CD8-positive, alpha-beta memory T cell (primary cell): ENCODE measurements around the gene NOL7. TPM values are rescaled to one million over a fixed set of nuclear protein-coding genes. Genes with fewer than 3 reads are reported as not detected.

Experiments used
- CTCF ChIA-PET: fragments of 350-600 bp; sonication (Branson Sonifier 250); formaldehyde crosslinking; loops from one replicate; lab custom pipeline; 2021; ENCODE audit warnings: antibody characterized with exemption; lab: Charles Lee
- POLR2A ChIA-PET: fragments of 350-600 bp; sonication (Branson Sonifier 250); formaldehyde crosslinking; loops from one replicate; lab custom pipeline; 2021; ENCODE audit warnings: antibody characterized with exemption; lab: Charles Lee
- DNase-seq, 5 donors: peaks; one replicate each; pipeline versions ENCODE4 v3.0.0 to v3.0.0-alpha.2; 2020 to 2022; ENCODE audit warnings: mixed read lengths in 1 of 5
- H3K27ac ChIP-seq: one replicate; pipeline ENCODE4 v1.7.0; 2013; ENCODE audit warnings: low read depth, mild to moderate bottlenecking, low read length, moderate library complexity
- H3K27me3 ChIP-seq: 2 replicates; pipeline ENCODE4 v1.7.0; 2013; ENCODE audit warnings: low read length, mild to moderate bottlenecking; ENCODE audit not compliant: insufficient read depth, poor library complexity, severe bottlenecking
- H3K36me3 ChIP-seq: 2 replicates; pipeline ENCODE4 v1.7.0; 2013; ENCODE audit warnings: mild to moderate bottlenecking, low read length, moderate library complexity; ENCODE audit not compliant: insufficient read depth
- H3K4me1 ChIP-seq: 2 replicates; pipeline ENCODE4 v1.7.0; 2013; ENCODE audit warnings: mild to moderate bottlenecking, low read length, moderate library complexity; ENCODE audit not compliant: insufficient read depth
- H3K4me3 ChIP-seq: 2 replicates; pipeline ENCODE4 v1.7.0; 2013; ENCODE audit warnings: mild to moderate bottlenecking, low read length
- H3K9me3 ChIP-seq: 2 replicates; pipeline ENCODE4 v1.7.0; 2013; ENCODE audit warnings: mild to moderate bottlenecking, low read length
- H3K27ac Mint-ChIP-seq, 8 donors: one replicate each; pipeline ENCODE4 v1.8.0; 2020 to 2021; ENCODE audit warnings: mixed read lengths in 8 of 8, mild to moderate bottlenecking in 6 of 8, inconsistent platforms in 3 of 8, moderate library complexity in 3 of 8
- H3K27me3 Mint-ChIP-seq, 2 donors: one replicate each; pipeline ENCODE4 v1.8.0; 2020 to 2021; ENCODE audit warnings: mixed read lengths in 2 of 2, mild to moderate bottlenecking in 1 of 2, moderate library complexity in 1 of 2
- H3K36me3 Mint-ChIP-seq, 3 donors: one replicate each; pipeline ENCODE4 v1.8.0; 2020 to 2021; ENCODE audit warnings: mixed read lengths in 3 of 3, inconsistent platforms in 1 of 3, mild to moderate bottlenecking in 1 of 3
- H3K4me1 Mint-ChIP-seq, 3 donors: one replicate each; pipeline ENCODE4 v1.8.0; 2020 to 2021; ENCODE audit warnings: mixed read lengths in 3 of 3, inconsistent platforms in 1 of 3, mild to moderate bottlenecking in 1 of 3
- H3K4me3 Mint-ChIP-seq, 7 donors: one replicate each; pipeline ENCODE4 v1.8.0; 2020 to 2021; ENCODE audit warnings: mixed read lengths in 7 of 7, mild to moderate bottlenecking in 6 of 7, moderate library complexity in 4 of 7, inconsistent platforms in 2 of 7
- H3K9me3 Mint-ChIP-seq, 5 donors: one replicate each; pipeline ENCODE4 v1.8.0; 2020 to 2022; ENCODE audit warnings: mixed read lengths in 5 of 5, mild to moderate bottlenecking in 3 of 5, moderate library complexity in 2 of 5, inconsistent platforms in 1 of 5
- polyA plus RNA-seq: library from polyadenylated mRNA; unstranded; fragments of 300-500 nt; fragmentation: Illumina TruSeq; gene quantifications from one replicate; pipeline ENCODE4 v1.2.3, GENCODE V29; 2021
- total RNA-seq, 2 experiments: library from RNA; stranded (reverse); gene quantifications; one replicate each; pipeline ENCODE4 v1.2.3, GENCODE V29; 2021

NOL7 gene
- total and polyA plus RNA-seq, 3 experiments from 2014 or later, result 120 to 137 (median 122) TPM

DNA sequence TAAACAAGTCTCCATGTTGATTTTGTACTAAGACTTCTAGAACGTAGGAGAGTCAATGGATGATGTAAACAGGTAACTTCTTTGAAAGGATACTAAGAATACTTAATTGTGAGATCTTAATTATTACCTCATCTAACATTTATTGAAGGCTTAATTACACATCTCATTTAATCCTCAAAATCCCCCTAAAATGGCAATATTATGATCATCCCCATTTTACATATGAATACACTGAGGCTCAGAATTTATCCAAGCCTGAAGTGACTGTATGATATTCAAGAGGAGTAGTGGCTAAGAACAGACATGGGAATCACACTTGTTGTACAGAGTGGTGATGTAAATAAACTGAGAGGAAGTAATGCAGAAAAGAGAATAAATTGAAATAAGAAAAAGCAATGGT, 22.9 kb downstream of the NOL7 start:
- DNase-seq, result no peak
- Histone ChIP-seq H3K9me3 (no peaks in the 10 kb centered on the region), H3K27ac (no peak overlapping the region), H3K36me3 (peaks cover 13% of the 10 kb centered on the region), H3K4me3 (no peak overlapping the region), H3K27me3 (no peaks in the 10 kb centered on the region), H3K4me1 (peaks cover 12% of the 10 kb centered on the region)
- Mint-ChIP-seq H3K4me3 (no peak overlapping the region), H3K36me3 (peaks cover 6 to 74% (median 9%) of the 10 kb centered on the region in 3 donors), H3K27ac (peak overlapping the region in 3 of 8 donors; percentile 22 to 80 (median 24)), H3K4me1 (peaks cover 11 to 33% (median 26%) of the 10 kb centered on the region in 3 donors), H3K27me3 (no peaks in the 10 kb centered on the region), H3K9me3 (no peaks in the 10 kb centered on the region)
- POLR2A ChIA-PET, result no interaction called here
- CTCF ChIA-PET, result no interaction called here

DNA sequence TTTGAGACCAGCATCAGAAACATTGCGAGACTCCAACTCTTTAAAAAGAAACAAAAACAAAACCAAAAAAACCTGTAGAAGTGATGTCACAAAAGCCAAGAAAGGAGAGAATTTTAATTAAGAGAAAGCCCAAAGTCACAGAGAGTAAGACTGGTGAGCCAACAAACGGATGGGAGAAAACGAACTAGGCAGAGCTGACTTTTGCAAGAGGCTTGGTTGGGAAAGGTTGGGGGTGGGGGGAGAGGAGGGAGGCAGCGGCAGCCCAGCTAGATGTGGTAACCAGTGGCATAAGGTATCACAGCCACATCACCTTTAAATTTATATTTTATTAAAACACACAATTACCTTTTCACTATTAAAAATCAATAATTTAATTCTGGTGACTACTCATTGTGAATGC, 23.5 kb downstream of the NOL7 start:
- H3K36me3 Mint-ChIP-seq, result peaks cover 6 to 76% (median 13%) of the 10 kb centered on the region in 3 donors
- POLR2A ChIA-PET, result no interaction called here
- peaks cover 14 to 35% (median 31%) of the 10 kb centered on the region in 3 donors for H3K4me1 Mint-ChIP-seq

GRCh38 chr6:13641315-13641714, 26.2 kb downstream of the NOL7 start:
- CTCF ChIA-PET, result no interaction called here
- Histone ChIP-seq H3K4me1 (peaks cover 6% of the 10 kb centered on the region), H3K4me3 (no peak overlapping the region), H3K9me3 (no peaks in the 10 kb centered on the region), H3K27ac (no peak overlapping the region), H3K27me3 (no peaks in the 10 kb centered on the region), H3K36me3 (peaks cover 19% of the 10 kb centered on the region)
- peaks cover 10 to 26% (median 25%) of the 10 kb centered on the region in 3 donors for H3K4me1 Mint-ChIP-seq
- no peak overlapping the region for H3K27ac Mint-ChIP-seq
- DNase-seq, result no peak
- no peak overlapping the region for H3K4me3 Mint-ChIP-seq
- H3K27me3 Mint-ChIP-seq, result no peaks in the 10 kb centered on the region
- H3K9me3 Mint-ChIP-seq, result no peaks in the 10 kb centered on the region
- POLR2A ChIA-PET, result no interaction called here
- H3K36me3 Mint-ChIP-seq, result peaks cover 6 to 63% (median 13%) of the 10 kb centered on the region in 3 donors

More for the DNA sequence above, 23.5 kb downstream of the NOL7 start:
- H3K36me3 ChIP-seq, result peaks cover 13% of the 10 kb centered on the region
- H3K9me3 Mint-ChIP-seq, result no peaks in the 10 kb centered on the region
- no peak for DNase-seq
- H3K27ac ChIP-seq, result no peak overlapping the region
- no peaks in the 10 kb centered on the region for H3K27me3 ChIP-seq
- no peaks in the 10 kb centered on the region for H3K27me3 Mint-ChIP-seq
- peaks cover 12% of the 10 kb centered on the region for H3K4me1 ChIP-seq
- H3K4me3 ChIP-seq, result no peak overlapping the region
- peak overlapping the region in 5 of 8 donors; percentile 19 to 80 (median 24) for H3K27ac Mint-ChIP-seq
- no peak overlapping the region for H3K4me3 Mint-ChIP-seq
- CTCF ChIA-PET, result no interaction called here
- H3K9me3 ChIP-seq, result no peaks in the 10 kb centered on the region

DNA sequence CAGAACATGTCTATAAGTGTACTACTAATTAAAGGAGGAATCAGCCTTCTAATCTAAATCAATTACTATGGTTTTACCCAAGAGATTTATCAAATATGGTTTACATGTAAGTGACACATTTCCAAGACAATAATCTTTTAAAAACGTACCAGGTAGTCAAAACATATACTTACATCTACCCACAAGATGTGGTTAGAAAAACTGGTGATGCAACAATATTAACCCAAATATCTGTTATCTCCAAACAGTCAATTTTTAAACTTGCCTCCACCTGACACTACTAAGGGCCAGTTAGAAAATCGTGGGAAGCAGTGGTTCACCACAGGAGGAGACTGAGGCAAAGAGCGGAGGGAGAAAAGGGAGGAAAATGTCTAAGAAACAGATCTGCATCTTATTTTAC, 28.0 kb downstream of the NOL7 start:
- no peaks in the 10 kb centered on the region for H3K27me3 Mint-ChIP-seq
- H3K9me3 Mint-ChIP-seq, result no peaks in the 10 kb centered on the region
- Histone ChIP-seq H3K9me3 (no peaks in the 10 kb centered on the region), H3K4me3 (no peak overlapping the region), H3K36me3 (peaks cover 10% of the 10 kb centered on the region), H3K4me1 (no peaks in the 10 kb centered on the region), H3K27me3 (no peaks in the 10 kb centered on the region), H3K27ac (no peak overlapping the region)
- peaks cover 8 to 22% (median 18%) of the 10 kb centered on the region in 3 donors for H3K4me1 Mint-ChIP-seq
- POLR2A ChIA-PET, result no interaction called here
- CTCF ChIA-PET, result no interaction called here
- H3K36me3 Mint-ChIP-seq, result peaks cover 4 to 51% (median 11%) of the 10 kb centered on the region in 3 donors
- DNase-seq, result no peak
- peak overlapping the region in 4 of 8 donors; percentile 23 to 81 (median 50) for H3K27ac Mint-ChIP-seq
- H3K4me3 Mint-ChIP-seq, result no peak overlapping the region

- peaks cover 6% of the 10 kb centered on the region for H3K36me3 ChIP-seq
- Mint-ChIP-seq H3K4me3 (peak overlapping the region in 1 of 7 donors; percentile 33), H3K4me1 (peaks cover 19 to 38% (median 25%) of the 10 kb centered on the region in 3 donors), H3K36me3 (peaks cover 5 to 39% (median 14%) of the 10 kb centered on the region in 3 donors), H3K9me3 (no peaks in the 10 kb centered on the region), H3K27me3 (no peaks in the 10 kb centered on the region), H3K27ac (peak overlapping the region in 3 of 8 donors; percentile 0 to 79 (median 20))
- no peaks in the 10 kb centered on the region for H3K9me3 ChIP-seq
- no peak overlapping the region for H3K4me3 ChIP-seq
- no peak for DNase-seq
- POLR2A ChIA-PET, result no interaction called here
- CTCF ChIA-PET, result no interaction called here
- no peaks in the 10 kb centered on the region for H3K27me3 ChIP-seq
- no peak overlapping the region for H3K27ac ChIP-seq
- H3K4me1 ChIP-seq, result no peaks in the 10 kb centered on the region
Measured at GRCh38 chr6:13648850-13649249, 33.7 kb downstream of the NOL7 start.

GRCh38 chr6:13649393-13649792, 34.3 kb downstream of the NOL7 start:
- H3K4me1 Mint-ChIP-seq, result peaks cover 19 to 38% (median 25%) of the 10 kb centered on the region in 3 donors
- H3K4me3 Mint-ChIP-seq, result peak overlapping the region in 2 of 7 donors; percentile 4 to 33
- ChIA-PET POLR2A (no interaction called here), CTCF (no interaction called here)
- Histone ChIP-seq H3K9me3 (no peaks in the 10 kb centered on the region), H3K36me3 (peaks cover 6% of the 10 kb centered on the region), H3K27ac (no peak overlapping the region), H3K4me1 (no peaks in the 10 kb centered on the region), H3K27me3 (no peaks in the 10 kb centered on the region), H3K4me3 (no peak overlapping the region)
- no peak for DNase-seq
- peak overlapping the region in 6 of 8 donors; percentile 0 to 79 (median 16) for H3K27ac Mint-ChIP-seq
- H3K9me3 Mint-ChIP-seq, result no peaks in the 10 kb centered on the region
- H3K27me3 Mint-ChIP-seq, result no peaks in the 10 kb centered on the region
- peaks cover 5 to 39% (median 14%) of the 10 kb centered on the region in 3 donors for H3K36me3 Mint-ChIP-seq

- Histone ChIP-seq H3K27me3 (no peaks in the 10 kb centered on the region), H3K4me1 (no peaks in the 10 kb centered on the region), H3K36me3 (no peaks in the 10 kb centered on the region), H3K4me3 (no peak overlapping the region), H3K27ac (no peak overlapping the region), H3K9me3 (no peaks in the 10 kb centered on the region)
- Mint-ChIP-seq H3K27ac (no peak overlapping the region), H3K9me3 (no peaks in the 10 kb centered on the region), H3K4me1 (peaks cover 30 to 44% (median 43%) of the 10 kb centered on the region in 3 donors), H3K36me3 (peaks cover 9 to 44% (median 15%) of the 10 kb centered on the region in 3 donors), H3K4me3 (no peak overlapping the region), H3K27me3 (no peaks in the 10 kb centered on the region)
- no peak for DNase-seq
- POLR2A ChIA-PET, result interaction anchor here (0.7 kb wide), 1 partner anchor 42 kb away, joined by 3 read pairs; no protein-coding TSS in a partner anchor
- CTCF ChIA-PET, result no interaction called here
Measured at GRCh38 chr6:13653296-13653695, 38.2 kb downstream of the NOL7 start.

GRCh38 chr6:13654496-13654895, 39.4 kb downstream of the NOL7 start:
- no peaks in the 10 kb centered on the region for H3K36me3 ChIP-seq
- H3K27me3 Mint-ChIP-seq, result no peaks in the 10 kb centered on the region
- no peak overlapping the region for H3K4me3 Mint-ChIP-seq
- ChIA-PET POLR2A (interaction anchor here (0.6 kb wide), 1 partner anchor 444 kb away, joined by 10 read pairs; no protein-coding TSS in a partner anchor), CTCF (no interaction called here)
- peaks cover 34 to 48% (median 44%) of the 10 kb centered on the region in 3 donors for H3K4me1 Mint-ChIP-seq
- no peaks in the 10 kb centered on the region for H3K9me3 ChIP-seq
- H3K4me3 ChIP-seq, result no peak overlapping the region
- no peak for DNase-seq
- no peak overlapping the region for H3K27ac ChIP-seq
- no peaks in the 10 kb centered on the region for H3K27me3 ChIP-seq
- no peaks in the 10 kb centered on the region for H3K9me3 Mint-ChIP-seq
- no peaks in the 10 kb centered on the region for H3K4me1 ChIP-seq
- peak overlapping the region in 1 of 8 donors; percentile 52 for H3K27ac Mint-ChIP-seq
- H3K36me3 Mint-ChIP-seq, result peaks cover 9 to 40% (median 14%) of the 10 kb centered on the region in 3 donors
